ENCODE measurements around the gene CST2.
"Not testable (repeated sequence)": the region's sequence is repeated elsewhere in the genome, so short reads cannot be mapped to it uniquely, and the experiment has no call there.

Gene CST2

GRCh38 chr20:23856226-23856625 lies 29.7 kb upstream of the CST2 start:
- Histone ChIP-seq H3K36me3 (ENCODE audit: control insufficient read depth, insufficient read depth, low read length) (no peaks in the 10 kb centered on the region), H3K27me3 (ENCODE audit: control insufficient read depth, insufficient read depth, low read length) (no peaks in the 10 kb centered on the region), H3K4me1 (ENCODE audit: control insufficient read depth, insufficient read depth, low read length) (no peaks in the 10 kb centered on the region), H3K4me3 (ENCODE audit: low read length) (no peak overlapping the region), H3K27ac (ENCODE audit: low read depth, low read length) (no peak overlapping the region), H3K9ac (ENCODE audit: low read length) (no peak overlapping the region)

- Histone ChIP-seq H3K27ac (ENCODE audit: low read depth, low read length) (no peak overlapping the region), H3K4me3 (ENCODE audit: low read length) (no peak overlapping the region), H3K4me1 (ENCODE audit: control insufficient read depth, insufficient read depth, low read length) (no peaks in the 10 kb centered on the region), H3K27me3 (ENCODE audit: control insufficient read depth, insufficient read depth, low read length) (no peaks in the 10 kb centered on the region), H3K9ac (ENCODE audit: low read length) (no peak overlapping the region), H3K36me3 (ENCODE audit: control insufficient read depth, insufficient read depth, low read length) (no peaks in the 10 kb centered on the region)
Observed at GRCh38 chr20:23841693-23842092, 15.2 kb upstream of the CST2 start.

GRCh38 chr20:23835716-23836115 lies 9.2 kb upstream of the CST2 start:
- Histone ChIP-seq H3K27ac (ENCODE audit: low read depth, low read length) (no peak overlapping the region), H3K4me1 (ENCODE audit: control insufficient read depth, insufficient read depth, low read length) (no peaks in the 10 kb centered on the region), H3K9ac (ENCODE audit: low read length) (no peak overlapping the region), H3K4me3 (ENCODE audit: low read length) (no peak overlapping the region), H3K27me3 (ENCODE audit: control insufficient read depth, insufficient read depth, low read length) (no peaks in the 10 kb centered on the region), H3K36me3 (ENCODE audit: control insufficient read depth, insufficient read depth, low read length) (no peaks in the 10 kb centered on the region)

- Histone ChIP-seq H3K27ac (ENCODE audit: low read depth, low read length) (no peak overlapping the region), H3K36me3 (ENCODE audit: control insufficient read depth, insufficient read depth, low read length) (no peaks in the 10 kb centered on the region), H3K27me3 (ENCODE audit: control insufficient read depth, insufficient read depth, low read length) (no peaks in the 10 kb centered on the region), H3K4me1 (ENCODE audit: control insufficient read depth, insufficient read depth, low read length) (no peaks in the 10 kb centered on the region), H3K9ac (ENCODE audit: low read length) (no peak overlapping the region), H3K4me3 (ENCODE audit: low read length) (no peak overlapping the region)
Observed at GRCh38 chr20:23832775-23833513, 6.4 kb upstream of the CST2 start.

GRCh38 chr20:23831961-23832360 lies 5.4 kb upstream of the CST2 start:
- not testable (repeated sequence) for H3K4me3 ChIP-seq (ENCODE audit: low read length); H3K36me3 ChIP-seq (ENCODE audit: control insufficient read depth, insufficient read depth, low read length); H3K9ac ChIP-seq (ENCODE audit: low read length); H3K27ac ChIP-seq (ENCODE audit: low read depth, low read length); H3K27me3 ChIP-seq (ENCODE audit: control insufficient read depth, insufficient read depth, low read length); H3K4me1 ChIP-seq (ENCODE audit: control insufficient read depth, insufficient read depth, low read length)

GRCh38 chr20:23823621-23824324 lies 2.8 kb downstream of the CST2 start:
- H3K27ac ChIP-seq (ENCODE audit: low read depth, low read length), result no peak overlapping the region
- H3K36me3 ChIP-seq (ENCODE audit: control insufficient read depth, insufficient read depth, low read length), result no peaks in the 10 kb centered on the region
- H3K4me3 ChIP-seq (ENCODE audit: low read length), result no peak overlapping the region
- no peak overlapping the region for H3K9ac ChIP-seq (ENCODE audit: low read length)
- H3K4me1 ChIP-seq (ENCODE audit: control insufficient read depth, insufficient read depth, low read length), result no peaks in the 10 kb centered on the region
- H3K27me3 ChIP-seq (ENCODE audit: control insufficient read depth, insufficient read depth, low read length), result no peaks in the 10 kb centered on the region

GRCh38 chr20:23823111-23823510 lies 3.4 kb downstream of the CST2 start:
- Histone ChIP-seq H3K4me1 (ENCODE audit: control insufficient read depth, insufficient read depth, low read length) (no peaks in the 10 kb centered on the region), H3K36me3 (ENCODE audit: control insufficient read depth, insufficient read depth, low read length) (no peaks in the 10 kb centered on the region), H3K9ac (ENCODE audit: low read length) (no peak overlapping the region), H3K4me3 (ENCODE audit: low read length) (no peak overlapping the region), H3K27me3 (ENCODE audit: control insufficient read depth, insufficient read depth, low read length) (no peaks in the 10 kb centered on the region), H3K27ac (ENCODE audit: low read depth, low read length) (no peak overlapping the region)

- Histone ChIP-seq H3K27me3 (ENCODE audit: control insufficient read depth, insufficient read depth, low read length) (no peaks in the 10 kb centered on the region), H3K36me3 (ENCODE audit: control insufficient read depth, insufficient read depth, low read length) (no peaks in the 10 kb centered on the region), H3K9ac (ENCODE audit: low read length) (no peak overlapping the region), H3K4me3 (ENCODE audit: low read length) (no peak overlapping the region), H3K4me1 (ENCODE audit: control insufficient read depth, insufficient read depth, low read length) (no peaks in the 10 kb centered on the region), H3K27ac (ENCODE audit: low read depth, low read length) (no peak overlapping the region)
Observed at GRCh38 chr20:23820493-23820892, 6.0 kb downstream of the CST2 start.

- H3K27ac ChIP-seq (ENCODE audit: low read depth, low read length); H3K4me3 ChIP-seq (ENCODE audit: low read length); H3K27me3 ChIP-seq (ENCODE audit: control insufficient read depth, insufficient read depth, low read length); H3K36me3 ChIP-seq (ENCODE audit: control insufficient read depth, insufficient read depth, low read length); H3K4me1 ChIP-seq (ENCODE audit: control insufficient read depth, insufficient read depth, low read length); H3K9ac ChIP-seq (ENCODE audit: low read length): not testable (repeated sequence)
Observed at GRCh38 chr20:23811559-23811958, 15.0 kb downstream of the CST2 start.

GRCh38 chr20:23810349-23810748 lies 16.2 kb downstream of the CST2 start:
- H3K27ac ChIP-seq (ENCODE audit: low read depth, low read length); H3K27me3 ChIP-seq (ENCODE audit: control insufficient read depth, insufficient read depth, low read length); H3K4me1 ChIP-seq (ENCODE audit: control insufficient read depth, insufficient read depth, low read length); H3K4me3 ChIP-seq (ENCODE audit: low read length); H3K36me3 ChIP-seq (ENCODE audit: control insufficient read depth, insufficient read depth, low read length); H3K9ac ChIP-seq (ENCODE audit: low read length): not testable (repeated sequence)

GRCh38 chr20:23800865-23801264 lies 25.7 kb downstream of the CST2 start:
- H3K27me3 ChIP-seq (ENCODE audit: control insufficient read depth, insufficient read depth, low read length), result no peaks in the 10 kb centered on the region
- no peak overlapping the region for H3K27ac ChIP-seq (ENCODE audit: low read depth, low read length)
- H3K4me3 ChIP-seq (ENCODE audit: low read length), result no peak overlapping the region
- no peaks in the 10 kb centered on the region for H3K36me3 ChIP-seq (ENCODE audit: control insufficient read depth, insufficient read depth, low read length)
- no peak overlapping the region for H3K9ac ChIP-seq (ENCODE audit: low read length)
- no peaks in the 10 kb centered on the region for H3K4me1 ChIP-seq (ENCODE audit: control insufficient read depth, insufficient read depth, low read length)

- not testable (repeated sequence) for H3K36me3 ChIP-seq (ENCODE audit: control insufficient read depth, insufficient read depth, low read length); H3K4me1 ChIP-seq (ENCODE audit: control insufficient read depth, insufficient read depth, low read length); H3K27me3 ChIP-seq (ENCODE audit: control insufficient read depth, insufficient read depth, low read length); H3K4me3 ChIP-seq (ENCODE audit: low read length); H3K9ac ChIP-seq (ENCODE audit: low read length); H3K27ac ChIP-seq (ENCODE audit: low read depth, low read length)
Observed at GRCh38 chr20:23799216-23799847, 27.2 kb downstream of the CST2 start.

GRCh38 chr20:23795526-23795925 lies 31.0 kb downstream of the CST2 start:
- H3K9ac ChIP-seq (ENCODE audit: low read length), result no peak overlapping the region
- no peaks in the 10 kb centered on the region for H3K36me3 ChIP-seq (ENCODE audit: control insufficient read depth, insufficient read depth, low read length)
- H3K27ac ChIP-seq (ENCODE audit: low read depth, low read length), result no peak overlapping the region
- no peaks in the 10 kb centered on the region for H3K4me1 ChIP-seq (ENCODE audit: control insufficient read depth, insufficient read depth, low read length)
- H3K27me3 ChIP-seq (ENCODE audit: control insufficient read depth, insufficient read depth, low read length), result no peaks in the 10 kb centered on the region
- no peak overlapping the region for H3K4me3 ChIP-seq (ENCODE audit: low read length)

Measured in rectal smooth muscle tissue (tissue), 1 donor.